Endothelial cell (in vitro differentiated cells): ENCODE results near the gene PRR20G. TPM values are rescaled to one million over a fixed set of nuclear protein-coding genes. Genes with fewer than 3 reads are reported as not detected.

Source experiments
- DNase-seq: peaks from one replicate; pipeline ENCODE4 v3.0.0; 2021; ENCODE audit warnings: low spot score
- H3K27ac Mint-ChIP-seq: one replicate; pipeline ENCODE4 v1.8.0; 2021; ENCODE audit warnings: mixed read lengths, inconsistent platforms; ENCODE audit not compliant: unreplicated experiment
- H3K27me3 Mint-ChIP-seq: one replicate; pipeline ENCODE4 v1.8.0; 2021; ENCODE audit warnings: mild to moderate bottlenecking, moderate library complexity, mixed read lengths, inconsistent platforms; ENCODE audit not compliant: unreplicated experiment
- H3K36me3 Mint-ChIP-seq: one replicate; pipeline ENCODE4 v1.8.0; 2021; ENCODE audit warnings: mild to moderate bottlenecking, low read depth, mixed read lengths, inconsistent platforms; ENCODE audit not compliant: unreplicated experiment
- H3K4me1 Mint-ChIP-seq: one replicate; pipeline ENCODE4 v1.8.0; 2021; ENCODE audit warnings: mild to moderate bottlenecking, mixed read lengths, inconsistent platforms; ENCODE audit not compliant: unreplicated experiment
- H3K4me3 Mint-ChIP-seq: one replicate; pipeline ENCODE4 v1.8.0; 2021; ENCODE audit warnings: mild to moderate bottlenecking, mixed read lengths, inconsistent platforms; ENCODE audit not compliant: unreplicated experiment
- H3K9me3 Mint-ChIP-seq: one replicate; pipeline ENCODE4 v1.8.0; 2021; ENCODE audit warnings: mixed read lengths, inconsistent platforms; ENCODE audit not compliant: unreplicated experiment
- total RNA-seq: library from RNA; stranded (reverse); fragmentation: NEBNext Ultra II Directional; extraction: Animal tissue kit (Norgen Biotek cat#: 25700); gene quantifications from one replicate; pipeline ENCODE4 v1.2.1, GENCODE V29; 2021; ENCODE audit not compliant: unreplicated experiment
- TF ChIP-seq, protein P1 (sequence below): fragments of 200-600 bp; sonication (generic); IDR thresholded peaks from one replicate; pipeline ENCODE4 v1.5.0; 2021; ENCODE audit warnings: antibody characterized with exemption; ENCODE audit not compliant: unreplicated experiment

The PRR20G gene
- total RNA-seq, 1 donor from 2014 or later, result not detected

DNA sequence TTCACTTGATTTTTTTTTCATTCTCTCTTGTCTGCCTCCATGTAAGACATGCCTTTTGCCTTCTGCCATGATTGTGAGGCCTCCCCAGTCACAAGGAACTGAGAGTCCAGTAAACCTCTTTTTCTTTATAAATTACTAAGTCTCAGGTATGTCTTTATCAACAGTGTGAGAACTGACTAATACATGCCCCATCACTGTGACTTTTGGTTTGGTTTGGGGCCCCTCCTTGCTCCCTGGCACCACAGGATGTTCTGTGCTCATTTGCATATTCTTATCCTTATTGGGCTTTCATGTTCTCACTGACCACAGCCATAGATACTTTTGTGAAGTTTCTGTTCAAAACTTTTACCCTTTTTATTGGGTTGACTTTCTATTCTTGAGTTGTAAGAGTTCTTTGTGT lies 3.8 kb upstream of the PRR20G start:
- TF ChIP-seq, protein P1, sequence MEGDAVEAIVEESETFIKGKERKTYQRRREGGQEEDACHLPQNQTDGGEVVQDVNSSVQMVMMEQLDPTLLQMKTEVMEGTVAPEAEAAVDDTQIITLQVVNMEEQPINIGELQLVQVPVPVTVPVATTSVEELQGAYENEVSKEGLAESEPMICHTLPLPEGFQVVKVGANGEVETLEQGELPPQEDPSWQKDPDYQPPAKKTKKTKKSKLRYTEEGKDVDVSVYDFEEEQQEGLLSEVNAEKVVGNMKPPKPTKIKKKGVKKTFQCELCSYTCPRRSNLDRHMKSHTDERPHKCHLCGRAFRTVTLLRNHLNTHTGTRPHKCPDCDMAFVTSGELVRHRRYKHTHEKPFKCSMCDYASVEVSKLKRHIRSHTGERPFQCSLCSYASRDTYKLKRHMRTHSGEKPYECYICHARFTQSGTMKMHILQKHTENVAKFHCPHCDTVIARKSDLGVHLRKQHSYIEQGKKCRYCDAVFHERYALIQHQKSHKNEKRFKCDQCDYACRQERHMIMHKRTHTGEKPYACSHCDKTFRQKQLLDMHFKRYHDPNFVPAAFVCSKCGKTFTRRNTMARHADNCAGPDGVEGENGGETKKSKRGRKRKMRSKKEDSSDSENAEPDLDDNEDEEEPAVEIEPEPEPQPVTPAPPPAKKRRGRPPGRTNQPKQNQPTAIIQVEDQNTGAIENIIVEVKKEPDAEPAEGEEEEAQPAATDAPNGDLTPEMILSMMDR, result no peak
- H3K27me3 Mint-ChIP-seq, result peaks cover 1% of the 10 kb centered on the region
- no peak overlapping the region for H3K4me3 Mint-ChIP-seq
- peaks cover 3% of the 10 kb centered on the region for H3K36me3 Mint-ChIP-seq
- DNase-seq, result no peak
- H3K4me1 Mint-ChIP-seq, result no peaks in the 10 kb centered on the region
- peaks cover 4% of the 10 kb centered on the region for H3K9me3 Mint-ChIP-seq
- no peak overlapping the region for H3K27ac Mint-ChIP-seq

DNA sequence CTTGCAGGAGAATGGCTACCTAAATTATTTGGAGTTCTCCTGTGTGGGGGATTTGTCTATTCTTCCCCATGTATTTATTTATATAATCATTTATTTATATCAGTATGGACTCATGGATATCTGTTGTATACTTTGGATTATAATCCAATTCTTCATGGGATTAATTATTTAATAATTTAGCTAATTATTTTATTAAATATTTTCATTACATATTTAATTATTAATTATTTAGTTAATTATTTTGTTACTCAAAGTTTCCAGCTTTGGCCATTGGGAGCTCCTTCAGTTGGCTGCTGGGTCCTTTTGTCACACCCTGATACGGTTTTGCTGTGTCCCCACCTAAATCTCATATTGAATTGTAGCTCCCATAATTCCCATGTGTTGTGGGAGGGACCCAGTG lies 3.3 kb upstream of the PRR20G start:
- Mint-ChIP-seq H3K27me3 (peaks cover 1% of the 10 kb centered on the region), H3K36me3 (peaks cover 5% of the 10 kb centered on the region), H3K27ac (no peak overlapping the region), H3K4me3 (no peak overlapping the region), H3K9me3 (peaks cover 4% of the 10 kb centered on the region), H3K4me1 (no peaks in the 10 kb centered on the region)
- TF ChIP-seq, protein P1, result no peak
- no peak for DNase-seq

DNA sequence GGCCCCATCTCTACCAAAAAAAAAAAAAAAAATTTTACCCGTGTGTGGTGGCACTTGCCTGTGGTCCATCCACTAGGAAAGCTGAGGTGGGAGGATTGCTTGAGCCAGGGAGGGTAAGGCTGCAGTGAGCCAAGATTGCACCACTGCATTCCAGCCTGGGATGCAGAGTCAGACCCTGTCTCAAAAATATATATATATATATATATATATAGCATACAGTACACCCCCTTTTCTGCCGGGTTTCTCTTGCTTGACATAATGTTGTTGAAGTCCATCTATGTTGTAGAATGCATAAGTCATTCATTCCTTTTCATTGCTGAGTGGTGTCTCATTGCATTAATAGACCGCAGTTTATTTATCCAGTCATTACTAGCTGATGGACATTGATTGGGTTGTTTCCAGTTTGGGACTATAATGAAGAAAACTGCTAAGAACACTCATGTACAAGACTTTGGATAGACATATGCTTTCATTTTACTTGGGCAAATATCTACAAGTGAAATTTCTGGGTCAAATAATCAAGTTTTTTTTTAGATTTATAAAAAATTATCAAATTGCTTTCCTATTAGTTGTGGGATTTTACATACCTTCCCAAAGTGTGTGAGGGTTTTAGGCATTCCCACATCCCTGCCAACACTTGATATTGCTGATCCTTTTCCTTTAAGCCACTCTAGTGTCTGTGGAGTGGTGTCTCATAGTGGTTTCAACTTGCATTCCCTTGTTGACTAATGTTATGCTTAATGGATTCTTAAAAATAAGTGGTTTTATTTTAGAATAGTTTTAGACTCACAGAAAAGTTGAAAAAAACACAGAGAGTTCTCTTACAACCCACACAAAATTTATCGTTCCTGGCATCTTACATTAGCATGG lies 2.1 kb upstream of the PRR20G start:
- H3K27ac Mint-ChIP-seq, result no peak overlapping the region
- H3K36me3 Mint-ChIP-seq, result peaks cover 5% of the 10 kb centered on the region
- H3K27me3 Mint-ChIP-seq, result peaks cover 1% of the 10 kb centered on the region
- TF ChIP-seq, protein P1, result no peak
- no peaks in the 10 kb centered on the region for H3K4me1 Mint-ChIP-seq
- H3K9me3 Mint-ChIP-seq, result peaks cover 4% of the 10 kb centered on the region
- H3K4me3 Mint-ChIP-seq, result no peak overlapping the region
- no peak for DNase-seq

DNA sequence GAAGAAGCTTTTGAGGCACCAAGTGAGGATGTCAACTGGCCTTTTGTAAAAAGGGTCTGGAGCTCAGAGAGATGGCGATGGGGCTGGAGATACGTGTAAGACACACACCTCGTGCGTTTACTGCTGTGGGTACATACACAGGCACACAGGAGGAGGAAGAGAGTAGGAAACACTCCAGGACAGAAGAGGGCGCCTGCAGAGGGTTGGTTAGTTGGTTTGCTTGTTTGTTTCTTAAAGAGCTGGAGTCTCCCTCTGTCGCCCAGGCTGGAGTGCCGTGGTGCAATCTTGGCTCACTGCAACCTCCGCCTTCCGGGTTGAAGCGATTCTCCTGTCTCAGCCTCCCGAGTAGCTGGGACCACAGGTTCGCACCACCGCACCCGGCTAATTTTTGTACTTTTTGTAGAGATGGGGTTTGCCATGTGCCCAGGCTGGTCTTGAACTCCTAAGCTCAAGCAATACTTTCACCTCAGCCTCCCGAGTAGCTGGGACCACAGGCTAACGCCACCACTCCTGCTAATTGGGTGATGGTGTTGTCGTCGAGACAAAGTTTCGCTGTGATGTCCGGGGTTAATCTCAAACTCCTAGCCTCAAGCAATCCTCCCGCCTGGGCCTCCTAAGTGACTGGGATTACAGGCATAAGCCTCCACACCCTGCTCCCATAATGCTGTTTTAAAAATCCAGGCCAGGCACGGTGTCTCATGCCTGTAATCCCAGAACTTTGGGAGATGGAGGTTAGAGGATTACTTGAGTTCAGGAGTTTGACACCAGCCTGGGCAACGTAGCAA lies 1.3 kb upstream of the PRR20G start:
- no peak for DNase-seq
- H3K4me3 Mint-ChIP-seq, result no peak overlapping the region

More for the DNA sequence above, 1.3 kb upstream of the PRR20G start:
- Mint-ChIP-seq H3K27ac (no peak overlapping the region), H3K4me1 (no peaks in the 10 kb centered on the region), H3K9me3 (peaks cover 4% of the 10 kb centered on the region), H3K36me3 (peaks cover 5% of the 10 kb centered on the region), H3K27me3 (peaks cover 1% of the 10 kb centered on the region)
- TF ChIP-seq, protein P1, result no peak
